Stimulated activated CD4-positive, alpha-beta T cell treated with anti-CD3 and anti-CD28 coated beads, Interleukin-12 subunit alpha, Interleukin-12 subunit beta, amount 100 ng/mL, for 24 hours (primary cell): ENCODE data around the gene SFPQ.
"Not testable (repeated sequence)": the region's sequence is repeated elsewhere in the genome, so short reads cannot be mapped to it uniquely, and the experiment has no call there.

Experiments used
- DNase-seq, 2 experiments: peaks; one replicate each; pipeline ENCODE4 v3.0.0-alpha.2; 2020; ENCODE audit warnings: low read depth in 2 of 2

Gene SFPQ

GRCh38 chr1:35192853-35193664 lies at the start of gene SFPQ:
TSS of gene SFPQ (minus strand) at chr1:35193145. CDS start at chr1:35193049, 96 bp downstream.
- DNase-seq = peak; percentile 95 to 97

- DNase-seq = not testable (repeated sequence)
Observed at GRCh38 chr1:35236772-35237171, 43.8 kb upstream of the SFPQ start.

- DNase-seq = no peak
Observed at GRCh38 chr1:35231287-35231686, 38.3 kb upstream of the SFPQ start.

- no peak for DNase-seq
Observed at GRCh38 chr1:35229587-35230360, 36.8 kb upstream of the SFPQ start.

- no peak for DNase-seq
Observed at GRCh38 chr1:35226546-35226945, 33.6 kb upstream of the SFPQ start.

- no peak for DNase-seq
Observed at GRCh38 chr1:35223084-35223630, 30.2 kb upstream of the SFPQ start.

GRCh38 chr1:35222322-35223083 lies 29.6 kb upstream of the SFPQ start:
- DNase-seq = no peak

GRCh38 chr1:35220976-35221375 lies 28.0 kb upstream of the SFPQ start:
- no peak for DNase-seq

- no peak for DNase-seq
Observed at GRCh38 chr1:35215346-35215745, 22.4 kb upstream of the SFPQ start.

- DNase-seq = no peak
Observed at GRCh38 chr1:35211120-35211414, 18.1 kb upstream of the SFPQ start.

GRCh38 chr1:35210321-35211119 lies 17.6 kb upstream of the SFPQ start:
- no peak for DNase-seq

GRCh38 chr1:35203295-35203694 lies 10.3 kb upstream of the SFPQ start:
- DNase-seq = no peak

- peak; percentile 40 to 59 for DNase-seq
Observed at GRCh38 chr1:35202048-35202719, 9.2 kb upstream of the SFPQ start.

- DNase-seq = no peak
Observed at GRCh38 chr1:35201631-35202030, 8.7 kb upstream of the SFPQ start.

GRCh38 chr1:35192056-35192852 lies 691 bp downstream of the SFPQ start:
- peak; percentile 75 to 83 for DNase-seq

- DNase-seq = no peak
Observed at GRCh38 chr1:35191429-35192055, 1.4 kb downstream of the SFPQ start.

GRCh38 chr1:35190784-35191183 lies 2.2 kb downstream of the SFPQ start:
- DNase-seq = no peak

GRCh38 chr1:35188578-35189392 lies 4.2 kb downstream of the SFPQ start:
- DNase-seq = no peak
